Hematopoietic multipotent progenitor cell treated with erythropoietin and hydrocortisone succinate and interleukin-3 and kit ligand, for 6 days (in vitro differentiated cells): Measurements from ENCODE around the gene RNF14.

ENCODE experiments used
- DNase-seq: peaks from one replicate; pipeline ENCODE4 v3.0.0-alpha.2; 2015

Gene RNF14

GRCh38 chr5:141968914-141969608 lies at the start of gene RNF14:
RNF14 (plus strand) TSS chr5:141969105; CDS start chr5:141973589, 4,484 bp downstream.
- peak; percentile 98 for DNase-seq

GRCh38 chr5:141919218-141920119 lies 49.4 kb upstream of the RNF14 start:
- DNase-seq: no peak

GRCh38 chr5:141920771-141921170 lies 48.1 kb upstream of the RNF14 start:
- DNase-seq: no peak

- peak; percentile 44 for DNase-seq
These were observed 46.0 kb upstream of the RNF14 start for GRCh38 chr5:141922827-141923447.

GRCh38 chr5:141923448-141924313 lies 45.2 kb upstream of the RNF14 start, which contains the start of gene DELE1:
DELE1 (plus strand) TSS chr5:141923871; CDS start chr5:141923942, 71 bp downstream.
- DNase-seq: peak; percentile 98

- DNase-seq: no peak
These were observed 42.5 kb upstream of the RNF14 start for GRCh38 chr5:141926434-141926833.

GRCh38 chr5:141928051-141928450 lies 40.9 kb upstream of the RNF14 start:
- no peak for DNase-seq

GRCh38 chr5:141929398-141930058 lies 39.4 kb upstream of the RNF14 start:
- DNase-seq: no peak

- no peak for DNase-seq
These were observed 37.2 kb upstream of the RNF14 start for GRCh38 chr5:141931694-141932093.

GRCh38 chr5:141933151-141933550 lies 35.8 kb upstream of the RNF14 start:
- DNase-seq: no peak

- DNase-seq: peak; percentile 73
These were observed 34.6 kb upstream of the RNF14 start for GRCh38 chr5:141934099-141934844.

- DNase-seq: no peak
These were observed 33.4 kb upstream of the RNF14 start for GRCh38 chr5:141935538-141935937.

GRCh38 chr5:141940695-141941271 lies 28.1 kb upstream of the RNF14 start:
- DNase-seq: no peak

- DNase-seq: no peak
These were observed 27.6 kb upstream of the RNF14 start for GRCh38 chr5:141941307-141941706.

GRCh38 chr5:141941779-141942178 lies 27.1 kb upstream of the RNF14 start:
- no peak for DNase-seq

GRCh38 chr5:141942185-141942857 lies 26.6 kb upstream of the RNF14 start:
- DNase-seq: no peak

- no peak for DNase-seq
These were observed 24.8 kb upstream of the RNF14 start for GRCh38 chr5:141944076-141944475.

- DNase-seq: no peak
These were observed 23.3 kb upstream of the RNF14 start for GRCh38 chr5:141945511-141946051.

- no peak for DNase-seq
These were observed 21.6 kb upstream of the RNF14 start for GRCh38 chr5:141947316-141947715.

- DNase-seq: no peak
These were observed 20.1 kb upstream of the RNF14 start for GRCh38 chr5:141948812-141949211.
